CD8-positive, alpha-beta memory T cell (primary cell): Measurements from ENCODE around the gene NMU. TPM values are rescaled to one million over a fixed set of nuclear protein-coding genes. Genes with fewer than 3 reads are reported as not detected.
"Not testable (repeated sequence)": the region's sequence is repeated elsewhere in the genome, so short reads cannot be mapped to it uniquely, and the experiment has no call there.

Source experiments
- CTCF ChIA-PET: fragments of 350-600 bp; sonication (Branson Sonifier 250); formaldehyde crosslinking; loops from one replicate; lab custom pipeline; 2021; ENCODE audit warnings: antibody characterized with exemption; lab: Charles Lee
- POLR2A ChIA-PET: fragments of 350-600 bp; sonication (Branson Sonifier 250); formaldehyde crosslinking; loops from one replicate; lab custom pipeline; 2021; ENCODE audit warnings: antibody characterized with exemption; lab: Charles Lee
- DNase-seq, 5 donors: peaks; one replicate each; pipeline versions ENCODE4 v3.0.0 to v3.0.0-alpha.2; 2020 to 2022; ENCODE audit warnings: mixed read lengths in 1 of 5
- H3K27ac ChIP-seq: one replicate; pipeline ENCODE4 v1.7.0; 2013; ENCODE audit warnings: low read depth, mild to moderate bottlenecking, low read length, moderate library complexity
- H3K27me3 ChIP-seq: 2 replicates; pipeline ENCODE4 v1.7.0; 2013; ENCODE audit warnings: low read length, mild to moderate bottlenecking; ENCODE audit not compliant: insufficient read depth, poor library complexity, severe bottlenecking
- H3K36me3 ChIP-seq: 2 replicates; pipeline ENCODE4 v1.7.0; 2013; ENCODE audit warnings: mild to moderate bottlenecking, low read length, moderate library complexity; ENCODE audit not compliant: insufficient read depth
- H3K4me1 ChIP-seq: 2 replicates; pipeline ENCODE4 v1.7.0; 2013; ENCODE audit warnings: mild to moderate bottlenecking, low read length, moderate library complexity; ENCODE audit not compliant: insufficient read depth
- H3K4me3 ChIP-seq: 2 replicates; pipeline ENCODE4 v1.7.0; 2013; ENCODE audit warnings: mild to moderate bottlenecking, low read length
- H3K9me3 ChIP-seq: 2 replicates; pipeline ENCODE4 v1.7.0; 2013; ENCODE audit warnings: mild to moderate bottlenecking, low read length
- H3K27ac Mint-ChIP-seq, 8 donors: one replicate each; pipeline ENCODE4 v1.8.0; 2020 to 2021; ENCODE audit warnings: mixed read lengths in 8 of 8, mild to moderate bottlenecking in 6 of 8, inconsistent platforms in 3 of 8, moderate library complexity in 3 of 8
- H3K27me3 Mint-ChIP-seq, 2 donors: one replicate each; pipeline ENCODE4 v1.8.0; 2020 to 2021; ENCODE audit warnings: mixed read lengths in 2 of 2, mild to moderate bottlenecking in 1 of 2, moderate library complexity in 1 of 2
- H3K36me3 Mint-ChIP-seq, 3 donors: one replicate each; pipeline ENCODE4 v1.8.0; 2020 to 2021; ENCODE audit warnings: mixed read lengths in 3 of 3, inconsistent platforms in 1 of 3, mild to moderate bottlenecking in 1 of 3
- H3K4me1 Mint-ChIP-seq, 3 donors: one replicate each; pipeline ENCODE4 v1.8.0; 2020 to 2021; ENCODE audit warnings: mixed read lengths in 3 of 3, inconsistent platforms in 1 of 3, mild to moderate bottlenecking in 1 of 3
- H3K4me3 Mint-ChIP-seq, 7 donors: one replicate each; pipeline ENCODE4 v1.8.0; 2020 to 2021; ENCODE audit warnings: mixed read lengths in 7 of 7, mild to moderate bottlenecking in 6 of 7, moderate library complexity in 4 of 7, inconsistent platforms in 2 of 7
- H3K9me3 Mint-ChIP-seq, 5 donors: one replicate each; pipeline ENCODE4 v1.8.0; 2020 to 2022; ENCODE audit warnings: mixed read lengths in 5 of 5, mild to moderate bottlenecking in 3 of 5, moderate library complexity in 2 of 5, inconsistent platforms in 1 of 5
- polyA plus RNA-seq: library from polyadenylated mRNA; unstranded; fragments of 300-500 nt; fragmentation: Illumina TruSeq; gene quantifications from one replicate; pipeline ENCODE4 v1.2.3, GENCODE V29; 2021
- total RNA-seq, 2 experiments: library from RNA; stranded (reverse); gene quantifications; one replicate each; pipeline ENCODE4 v1.2.3, GENCODE V29; 2021

NMU gene
- total and polyA plus RNA-seq, 3 experiments from 2014 or later = 2.2 TPM; not detected in 2

DNA sequence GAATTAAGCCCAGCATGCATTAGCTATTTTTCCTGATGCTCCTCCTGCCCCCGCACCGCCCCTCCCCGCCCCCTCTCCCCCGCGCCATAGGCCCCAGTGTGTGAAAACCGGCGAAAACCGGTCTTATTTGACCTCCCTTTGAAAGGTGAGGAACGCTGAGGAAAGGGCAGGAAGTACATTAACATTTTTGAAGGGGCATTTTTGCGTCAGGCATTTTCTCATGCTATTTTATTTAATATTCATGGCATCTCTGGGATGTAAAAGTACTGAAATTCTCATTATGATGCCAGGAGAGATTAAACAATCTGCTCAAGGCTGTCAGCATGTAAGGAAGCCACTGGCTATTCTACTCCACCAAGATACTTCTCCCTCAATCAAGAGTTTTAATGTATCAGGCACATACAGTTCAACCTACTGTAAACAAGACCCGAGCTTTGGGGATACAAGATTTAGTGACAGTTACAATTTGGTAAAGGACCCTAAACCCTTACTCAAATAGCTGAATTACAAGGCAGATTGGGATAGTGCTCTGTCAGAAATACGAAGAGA is 1.2 kb upstream of the NMU start:
- H3K36me3 Mint-ChIP-seq = no peaks in the 10 kb centered on the region
- peaks cover 21 to 54% of the 10 kb centered on the region in 2 donors for H3K27me3 Mint-ChIP-seq
- no peak overlapping the region for H3K27ac Mint-ChIP-seq
- no peaks in the 10 kb centered on the region for H3K9me3 ChIP-seq
- H3K27me3 ChIP-seq = no peaks in the 10 kb centered on the region
- H3K4me1 Mint-ChIP-seq = peaks cover 13 to 21% (median 16%) of the 10 kb centered on the region in 3 donors
- no peaks in the 10 kb centered on the region for H3K9me3 Mint-ChIP-seq
- no peak overlapping the region for H3K4me3 Mint-ChIP-seq
- no peak overlapping the region for H3K4me3 ChIP-seq
- H3K36me3 ChIP-seq = no peaks in the 10 kb centered on the region
- DNase-seq = no peak
- ChIA-PET POLR2A (no interaction called here), CTCF (interaction anchor here (1.2 kb wide), 1 partner anchor 10 kb away, joined by 4 read pairs; no protein-coding TSS in a partner anchor)
- no peaks in the 10 kb centered on the region for H3K4me1 ChIP-seq
- H3K27ac ChIP-seq = peak overlapping the region; percentile 61

GRCh38 chr4:55636656-55636999 is 530 bp upstream of the NMU start:
- H3K27ac ChIP-seq = peak overlapping the region; percentile 75
- peak overlapping the region in 3 of 8 donors; percentile 2 to 74 (median 29) for H3K27ac Mint-ChIP-seq
- H3K36me3 Mint-ChIP-seq = no peaks in the 10 kb centered on the region
- no peaks in the 10 kb centered on the region for H3K36me3 ChIP-seq
- no peak overlapping the region for H3K4me3 ChIP-seq
- H3K27me3 Mint-ChIP-seq = peaks cover 21 to 58% of the 10 kb centered on the region in 2 donors
- ChIA-PET POLR2A (no interaction called here), CTCF (interaction anchor here (1.2 kb wide), 1 partner anchor 9 kb away, joined by 4 read pairs; no protein-coding TSS in a partner anchor)
- H3K4me1 ChIP-seq = no peaks in the 10 kb centered on the region
- no peaks in the 10 kb centered on the region for H3K27me3 ChIP-seq
- no peak for DNase-seq
- H3K4me3 Mint-ChIP-seq = peak overlapping the region in 6 of 7 donors; percentile 38 to 77 (median 66)
- no peaks in the 10 kb centered on the region for H3K9me3 Mint-ChIP-seq
- no peaks in the 10 kb centered on the region for H3K9me3 ChIP-seq
- H3K4me1 Mint-ChIP-seq = peaks cover 13 to 21% (median 16%) of the 10 kb centered on the region in 3 donors

- no peak overlapping the region for H3K27ac Mint-ChIP-seq
- H3K9me3 Mint-ChIP-seq = peaks cover 0 to 1% (median 0%) of the 10 kb centered on the region in 5 donors
- H3K27me3 Mint-ChIP-seq = peaks cover 24 to 70% of the 10 kb centered on the region in 2 donors
- peak overlapping the region in 6 of 7 donors; percentile 32 to 78 (median 58) for H3K4me3 Mint-ChIP-seq
- no peak for DNase-seq
- H3K4me1 ChIP-seq = no peaks in the 10 kb centered on the region
- peaks cover 13 to 21% (median 16%) of the 10 kb centered on the region in 3 donors for H3K4me1 Mint-ChIP-seq
- no peaks in the 10 kb centered on the region for H3K27me3 ChIP-seq
- no peaks in the 10 kb centered on the region for H3K9me3 ChIP-seq
- H3K4me3 ChIP-seq = peak overlapping the region; percentile 33
- peak overlapping the region; percentile 75 for H3K27ac ChIP-seq
- CTCF ChIA-PET = no interaction called here
- POLR2A ChIA-PET = no interaction called here
- no peaks in the 10 kb centered on the region for H3K36me3 Mint-ChIP-seq
- H3K36me3 ChIP-seq = no peaks in the 10 kb centered on the region
Observed at GRCh38 chr4:55635282-55635681, 816 bp downstream of the NMU start.

- DNase-seq = no peak
- Mint-ChIP-seq H3K4me3 (no peak overlapping the region), H3K36me3 (no peaks in the 10 kb centered on the region), H3K4me1 (peaks cover 13 to 21% (median 16%) of the 10 kb centered on the region in 3 donors), H3K27ac (no peak overlapping the region), H3K9me3 (peaks cover 0 to 1% (median 0%) of the 10 kb centered on the region in 5 donors), H3K27me3 (peaks cover 24 to 75% of the 10 kb centered on the region in 2 donors)
- Histone ChIP-seq H3K9me3 (no peaks in the 10 kb centered on the region), H3K4me1 (no peaks in the 10 kb centered on the region), H3K36me3 (no peaks in the 10 kb centered on the region), H3K27me3 (no peaks in the 10 kb centered on the region), H3K4me3 (peak overlapping the region; percentile 33), H3K27ac (peak overlapping the region; percentile 75)
- CTCF ChIA-PET = no interaction called here
- POLR2A ChIA-PET = no interaction called here
Observed at GRCh38 chr4:55634417-55635128, 1.5 kb downstream of the NMU start.

DNA sequence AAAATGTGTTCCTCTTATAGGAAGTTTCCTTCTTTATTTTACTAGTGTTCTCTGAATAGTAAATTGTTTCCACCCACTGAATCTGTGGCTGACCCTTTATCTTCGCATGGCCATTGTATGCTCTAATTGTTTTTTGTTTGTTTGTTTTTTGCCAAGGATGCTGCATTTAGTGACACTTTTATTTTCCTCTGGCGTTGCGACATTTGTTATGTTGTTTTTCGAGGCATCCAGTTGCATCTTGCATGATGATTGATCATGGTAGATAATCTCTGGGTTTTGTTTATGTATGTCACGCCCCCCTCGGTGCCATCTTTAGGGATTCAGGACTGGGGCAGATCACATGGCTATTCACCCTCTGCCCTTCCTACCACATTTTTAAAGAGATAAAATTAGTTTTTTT is 2.2 kb downstream of the NMU start:
- Mint-ChIP-seq H3K9me3 (peaks cover 0 to 1% (median 0%) of the 10 kb centered on the region in 5 donors), H3K27ac (no peak overlapping the region), H3K27me3 (peaks cover 24 to 72% of the 10 kb centered on the region in 2 donors), H3K4me3 (no peak overlapping the region), H3K4me1 (peaks cover 13 to 21% (median 16%) of the 10 kb centered on the region in 3 donors), H3K36me3 (no peaks in the 10 kb centered on the region)
- no peak for DNase-seq
- Histone ChIP-seq H3K4me3 (no peak overlapping the region), H3K27ac (peak overlapping the region; percentile 75), H3K4me1 (no peaks in the 10 kb centered on the region), H3K36me3 (no peaks in the 10 kb centered on the region), H3K9me3 (no peaks in the 10 kb centered on the region), H3K27me3 (no peaks in the 10 kb centered on the region)
- ChIA-PET CTCF (no interaction called here), POLR2A (no interaction called here)

- Histone ChIP-seq H3K27ac (no peak overlapping the region), H3K4me1 (no peaks in the 10 kb centered on the region), H3K27me3 (no peaks in the 10 kb centered on the region), H3K4me3 (no peak overlapping the region), H3K9me3 (no peaks in the 10 kb centered on the region), H3K36me3 (no peaks in the 10 kb centered on the region)
- Mint-ChIP-seq H3K27me3 (peaks cover 8 to 16% of the 10 kb centered on the region in 2 donors), H3K4me3 (no peak overlapping the region), H3K4me1 (no peaks in the 10 kb centered on the region), H3K36me3 (no peaks in the 10 kb centered on the region), H3K27ac (no peak overlapping the region), H3K9me3 (peaks cover 0 to 1% (median 0%) of the 10 kb centered on the region in 5 donors)
- POLR2A ChIA-PET = no interaction called here
- CTCF ChIA-PET = no interaction called here
- DNase-seq = no peak
Observed at GRCh38 chr4:55625835-55626234, 10.3 kb downstream of the NMU start.

DNA sequence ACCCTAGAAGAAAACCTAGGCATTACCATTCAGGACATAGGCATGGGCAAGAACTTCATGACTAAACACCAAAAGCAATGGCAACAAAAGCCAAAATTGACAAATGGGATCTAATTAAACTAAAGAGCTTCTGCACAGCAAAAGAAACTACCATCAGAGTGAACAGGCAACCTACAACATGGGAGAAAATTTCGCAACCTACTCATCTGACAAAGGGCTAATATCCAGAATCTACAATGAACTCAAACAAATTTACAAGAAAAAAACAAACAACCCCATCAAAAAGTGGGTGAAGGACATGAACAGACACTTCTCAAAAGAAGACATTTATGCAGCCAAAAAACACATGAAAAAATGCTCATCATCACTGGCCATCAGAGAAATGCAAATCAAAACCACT is 12.0 kb downstream of the NMU start:
- CTCF ChIA-PET, H3K9me3 Mint-ChIP-seq, POLR2A ChIA-PET: not testable (repeated sequence)

DNA sequence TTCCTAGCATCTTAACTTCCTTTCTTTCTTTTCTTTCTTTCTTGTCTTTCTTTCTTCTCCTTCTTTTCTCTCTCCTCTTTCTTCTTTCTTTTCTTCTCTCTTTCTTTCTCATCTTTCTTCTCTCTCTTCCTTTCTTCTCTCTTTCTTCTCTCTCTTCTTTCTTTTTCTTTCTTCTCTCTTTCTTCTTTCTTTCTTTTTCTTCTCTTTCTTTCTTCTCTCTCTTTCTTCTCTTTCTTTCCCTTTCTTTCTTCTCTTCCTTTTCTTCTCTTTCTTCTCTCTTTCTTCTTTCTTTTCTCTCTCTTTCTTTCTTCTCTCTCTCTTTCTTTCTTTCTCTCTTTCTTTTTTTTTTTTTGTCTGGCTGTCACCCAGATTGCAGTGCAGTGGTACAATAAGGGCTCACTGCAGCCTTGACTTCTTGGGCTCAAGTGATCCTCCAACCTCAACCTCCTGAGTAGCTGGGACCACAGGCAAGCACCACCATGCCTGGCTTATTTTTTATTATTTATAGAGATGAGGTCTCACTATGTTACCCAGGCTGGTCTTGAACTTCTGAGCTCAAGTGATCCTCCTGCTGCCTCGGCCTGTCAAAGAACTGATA is 17.5 kb downstream of the NMU start:
- peak overlapping the region in 2 of 8 donors; percentile 43 to 54 for H3K27ac Mint-ChIP-seq
- Histone ChIP-seq H3K27ac (no peak overlapping the region), H3K9me3 (no peaks in the 10 kb centered on the region), H3K36me3 (no peaks in the 10 kb centered on the region), H3K27me3 (no peaks in the 10 kb centered on the region), H3K4me3 (no peak overlapping the region), H3K4me1 (no peaks in the 10 kb centered on the region)
- no peak for DNase-seq
- H3K27me3 Mint-ChIP-seq = peaks cover 7 to 31% of the 10 kb centered on the region in 2 donors
- CTCF ChIA-PET = no interaction called here
- peak overlapping the region in 1 of 7 donors; percentile 63 for H3K4me3 Mint-ChIP-seq
- H3K36me3 Mint-ChIP-seq = no peaks in the 10 kb centered on the region
- POLR2A ChIA-PET = interaction anchor here (0.6 kb wide), 1 partner anchor 250 kb away, joined by 3 read pairs; no protein-coding TSS in a partner anchor
- H3K4me1 Mint-ChIP-seq = peaks cover 0 to 5% (median 0%) of the 10 kb centered on the region in 3 donors
- no peaks in the 10 kb centered on the region for H3K9me3 Mint-ChIP-seq

More for the DNA sequence above, 12.0 kb downstream of the NMU start:
- H3K4me3 ChIP-seq, H3K27me3 Mint-ChIP-seq, H3K4me1 ChIP-seq, DNase-seq, H3K9me3 ChIP-seq, H3K36me3 Mint-ChIP-seq, H3K27me3 ChIP-seq, H3K27ac Mint-ChIP-seq, H3K4me1 Mint-ChIP-seq, H3K4me3 Mint-ChIP-seq, H3K27ac ChIP-seq, H3K36me3 ChIP-seq: not testable (repeated sequence)
